ENCODE data around the gene KREMEN2. TPM values are rescaled to one million over a fixed set of nuclear protein-coding genes. Genes with fewer than 3 reads are reported as not detected.

Gene KREMEN2
- total and polyA plus RNA-seq, 2 of the 8 experiments (the other 6 are each of a cell fraction or from before 2014, with no cell fraction given), result 6.6 to 7.0 TPM

GRCh38 chr16:2967721-2968161 is 3.7 kb downstream of the KREMEN2 start (continued):
- TF ChIP-seq, protein P1, sequence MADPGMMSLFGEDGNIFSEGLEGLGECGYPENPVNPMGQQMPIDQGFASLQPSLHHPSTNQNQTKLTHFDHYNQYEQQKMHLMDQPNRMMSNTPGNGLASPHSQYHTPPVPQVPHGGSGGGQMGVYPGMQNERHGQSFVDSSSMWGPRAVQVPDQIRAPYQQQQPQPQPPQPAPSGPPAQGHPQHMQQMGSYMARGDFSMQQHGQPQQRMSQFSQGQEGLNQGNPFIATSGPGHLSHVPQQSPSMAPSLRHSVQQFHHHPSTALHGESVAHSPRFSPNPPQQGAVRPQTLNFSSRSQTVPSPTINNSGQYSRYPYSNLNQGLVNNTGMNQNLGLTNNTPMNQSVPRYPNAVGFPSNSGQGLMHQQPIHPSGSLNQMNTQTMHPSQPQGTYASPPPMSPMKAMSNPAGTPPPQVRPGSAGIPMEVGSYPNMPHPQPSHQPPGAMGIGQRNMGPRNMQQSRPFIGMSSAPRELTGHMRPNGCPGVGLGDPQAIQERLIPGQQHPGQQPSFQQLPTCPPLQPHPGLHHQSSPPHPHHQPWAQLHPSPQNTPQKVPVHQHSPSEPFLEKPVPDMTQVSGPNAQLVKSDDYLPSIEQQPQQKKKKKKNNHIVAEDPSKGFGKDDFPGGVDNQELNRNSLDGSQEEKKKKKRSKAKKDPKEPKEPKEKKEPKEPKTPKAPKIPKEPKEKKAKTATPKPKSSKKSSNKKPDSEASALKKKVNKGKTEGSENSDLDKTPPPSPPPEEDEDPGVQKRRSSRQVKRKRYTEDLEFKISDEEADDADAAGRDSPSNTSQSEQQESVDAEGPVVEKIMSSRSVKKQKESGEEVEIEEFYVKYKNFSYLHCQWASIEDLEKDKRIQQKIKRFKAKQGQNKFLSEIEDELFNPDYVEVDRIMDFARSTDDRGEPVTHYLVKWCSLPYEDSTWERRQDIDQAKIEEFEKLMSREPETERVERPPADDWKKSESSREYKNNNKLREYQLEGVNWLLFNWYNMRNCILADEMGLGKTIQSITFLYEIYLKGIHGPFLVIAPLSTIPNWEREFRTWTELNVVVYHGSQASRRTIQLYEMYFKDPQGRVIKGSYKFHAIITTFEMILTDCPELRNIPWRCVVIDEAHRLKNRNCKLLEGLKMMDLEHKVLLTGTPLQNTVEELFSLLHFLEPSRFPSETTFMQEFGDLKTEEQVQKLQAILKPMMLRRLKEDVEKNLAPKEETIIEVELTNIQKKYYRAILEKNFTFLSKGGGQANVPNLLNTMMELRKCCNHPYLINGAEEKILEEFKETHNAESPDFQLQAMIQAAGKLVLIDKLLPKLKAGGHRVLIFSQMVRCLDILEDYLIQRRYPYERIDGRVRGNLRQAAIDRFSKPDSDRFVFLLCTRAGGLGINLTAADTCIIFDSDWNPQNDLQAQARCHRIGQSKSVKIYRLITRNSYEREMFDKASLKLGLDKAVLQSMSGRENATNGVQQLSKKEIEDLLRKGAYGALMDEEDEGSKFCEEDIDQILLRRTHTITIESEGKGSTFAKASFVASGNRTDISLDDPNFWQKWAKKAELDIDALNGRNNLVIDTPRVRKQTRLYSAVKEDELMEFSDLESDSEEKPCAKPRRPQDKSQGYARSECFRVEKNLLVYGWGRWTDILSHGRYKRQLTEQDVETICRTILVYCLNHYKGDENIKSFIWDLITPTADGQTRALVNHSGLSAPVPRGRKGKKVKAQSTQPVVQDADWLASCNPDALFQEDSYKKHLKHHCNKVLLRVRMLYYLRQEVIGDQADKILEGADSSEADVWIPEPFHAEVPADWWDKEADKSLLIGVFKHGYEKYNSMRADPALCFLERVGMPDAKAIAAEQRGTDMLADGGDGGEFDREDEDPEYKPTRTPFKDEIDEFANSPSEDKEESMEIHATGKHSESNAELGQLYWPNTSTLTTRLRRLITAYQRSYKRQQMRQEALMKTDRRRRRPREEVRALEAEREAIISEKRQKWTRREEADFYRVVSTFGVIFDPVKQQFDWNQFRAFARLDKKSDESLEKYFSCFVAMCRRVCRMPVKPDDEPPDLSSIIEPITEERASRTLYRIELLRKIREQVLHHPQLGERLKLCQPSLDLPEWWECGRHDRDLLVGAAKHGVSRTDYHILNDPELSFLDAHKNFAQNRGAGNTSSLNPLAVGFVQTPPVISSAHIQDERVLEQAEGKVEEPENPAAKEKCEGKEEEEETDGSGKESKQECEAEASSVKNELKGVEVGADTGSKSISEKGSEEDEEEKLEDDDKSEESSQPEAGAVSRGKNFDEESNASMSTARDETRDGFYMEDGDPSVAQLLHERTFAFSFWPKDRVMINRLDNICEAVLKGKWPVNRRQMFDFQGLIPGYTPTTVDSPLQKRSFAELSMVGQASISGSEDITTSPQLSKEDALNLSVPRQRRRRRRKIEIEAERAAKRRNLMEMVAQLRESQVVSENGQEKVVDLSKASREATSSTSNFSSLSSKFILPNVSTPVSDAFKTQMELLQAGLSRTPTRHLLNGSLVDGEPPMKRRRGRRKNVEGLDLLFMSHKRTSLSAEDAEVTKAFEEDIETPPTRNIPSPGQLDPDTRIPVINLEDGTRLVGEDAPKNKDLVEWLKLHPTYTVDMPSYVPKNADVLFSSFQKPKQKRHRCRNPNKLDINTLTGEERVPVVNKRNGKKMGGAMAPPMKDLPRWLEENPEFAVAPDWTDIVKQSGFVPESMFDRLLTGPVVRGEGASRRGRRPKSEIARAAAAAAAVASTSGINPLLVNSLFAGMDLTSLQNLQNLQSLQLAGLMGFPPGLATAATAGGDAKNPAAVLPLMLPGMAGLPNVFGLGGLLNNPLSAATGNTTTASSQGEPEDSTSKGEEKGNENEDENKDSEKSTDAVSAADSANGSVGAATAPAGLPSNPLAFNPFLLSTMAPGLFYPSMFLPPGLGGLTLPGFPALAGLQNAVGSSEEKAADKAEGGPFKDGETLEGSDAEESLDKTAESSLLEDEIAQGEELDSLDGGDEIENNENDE (IDR thresholded peaks at IDR 0.05; ENCODE audit: insufficient replicate concordance, low read length), result no peak
- TF ChIP-seq ASH2L (IDR thresholded peaks at IDR 0.05; ENCODE audit: low read length) (no peak), BCL11A (IDR thresholded peaks at IDR 0.05; ENCODE audit: low read depth in 2 of 2, low read length in 2 of 2) (no peak), JUND (IDR thresholded peaks at IDR 0.05; ENCODE audit: low read length) (no peak), SP1 (IDR thresholded peaks at IDR 0.05; ENCODE audit: low read depth, low read length) (no peak), POU5F1 (IDR thresholded peaks at IDR 0.05; ENCODE audit: low read depth, low read length) (no peak), TBP (IDR thresholded peaks at IDR 0.05; ENCODE audit: low read depth, low read length) (no peak), GABPA (IDR thresholded peaks at IDR 0.05; ENCODE audit: borderline replicate concordance, insufficient read depth, low read length) (no peak), SP2 (IDR thresholded peaks at IDR 0.05; ENCODE audit: low read length) (no peak), SIX5 (IDR thresholded peaks at IDR 0.05; ENCODE audit: low read depth, low read length) (no peak), CBX5 (IDR thresholded peaks at IDR 0.05; ENCODE audit: low read depth, low read length) (no peak)
